Stimulated activated CD4-positive, alpha-beta T cell treated with anti-CD3 and anti-CD28 coated beads, Interleukin-2, amount 100 ng/mL, for 4 hours (primary cell): Measurements from ENCODE around the gene ASAP3.
"Not testable (repeated sequence)": the region's sequence is repeated elsewhere in the genome, so short reads cannot be mapped to it uniquely, and the experiment has no call there.

Source experiments
- DNase-seq: peaks from one replicate; pipeline ENCODE4 v3.0.0-alpha.2; 2020; ENCODE audit warnings: low read depth

The ASAP3 gene

GRCh38 chr1:23395154-23395724, 88.7 kb downstream of the ASAP3 start:
- DNase-seq, result no peak

- DNase-seq, result no peak
Observed at GRCh38 chr1:23394684-23395083, 89.3 kb downstream of the ASAP3 start.

- no peak for DNase-seq
Observed at GRCh38 chr1:23394181-23394580, 89.8 kb downstream of the ASAP3 start.

- no peak for DNase-seq
Observed at GRCh38 chr1:23393706-23394105, 90.3 kb downstream of the ASAP3 start.

- DNase-seq, result no peak
Observed at GRCh38 chr1:23392125-23392855, 91.7 kb downstream of the ASAP3 start.

GRCh38 chr1:23389837-23390321, 94.1 kb downstream of the ASAP3 start:
- DNase-seq, result no peak

GRCh38 chr1:23387494-23387893, 96.5 kb downstream of the ASAP3 start:
- DNase-seq, result no peak

GRCh38 chr1:23385119-23385621, 98.8 kb downstream of the ASAP3 start:
- no peak for DNase-seq

GRCh38 chr1:23384312-23385058, 99.5 kb downstream of the ASAP3 start:
- no peak for DNase-seq

GRCh38 chr1:23383577-23384311, 100.2 kb downstream of the ASAP3 start:
- DNase-seq, result no peak

- DNase-seq, result no peak
Observed at GRCh38 chr1:23381233-23381885, 102.6 kb downstream of the ASAP3 start.

- no peak for DNase-seq
Observed at GRCh38 chr1:23380719-23381118, 103.3 kb downstream of the ASAP3 start.

GRCh38 chr1:23380236-23380635, 103.7 kb downstream of the ASAP3 start:
- DNase-seq, result not testable (repeated sequence)
